ENCODE results near the gene SPRR2G. TPM values are rescaled to one million over a fixed set of nuclear protein-coding genes. Genes with fewer than 3 reads are reported as not detected.
"Not testable (repeated sequence)": the region's sequence is repeated elsewhere in the genome, so short reads cannot be mapped to it uniquely, and the experiment has no call there.

SPRR2G gene
- total and polyA plus RNA-seq, 2 experiments from 2014 or later, result not detected

GRCh38 chr1:153119491-153119971, 31.2 kb downstream of the SPRR2G start (continued):
- TF ChIP-seq ETS1 (IDR thresholded peaks at IDR 0.05), result no peak
- no peak for TF ChIP-seq EZH2 (IDR thresholded peaks at IDR 0.05; ENCODE audit: low read depth, unreplicated experiment)

- H3K27me3 ChIP-seq (ENCODE audit: insufficient read depth); H3K36me3 ChIP-seq (ENCODE audit: insufficient read depth); H3K36me3 Mint-ChIP-seq (ENCODE audit: low read depth); H3K27ac Mint-ChIP-seq; H3K79me2 ChIP-seq (replicated peaks; ENCODE audit: insufficient read depth); H3K4me3 Mint-ChIP-seq; DNase-seq (ENCODE audit: low spot score); H3K4me3 ChIP-seq; H3K27me3 Mint-ChIP-seq (ENCODE audit: insufficient read depth, low read depth, poor library complexity); H2AFZ ChIP-seq; H4K20me1 ChIP-seq (replicated peaks; ENCODE audit: insufficient read depth); H3K4me1 ChIP-seq (ENCODE audit: insufficient read depth); H3F3A ChIP-seq (replicated peaks; ENCODE audit: low read depth); H3K4me2 ChIP-seq; H3K9me3 Mint-ChIP-seq; H3K27ac ChIP-seq (ENCODE audit: low read depth); H3K9me2 ChIP-seq (ENCODE audit: insufficient read depth); ATAC-seq: not testable (repeated sequence)
- H3K4me1 Mint-ChIP-seq, result peaks cover 17% of the 10 kb centered on the region
These were observed 35.4 kb downstream of the SPRR2G start for GRCh38 chr1:153115264-153115663.

- ATAC-seq, result no peak
- peak within 1 kb of the TSS; percentile 90; the same call in 1 of the 2 replicates for H2AFZ ChIP-seq
These were observed 37.3 kb downstream of the SPRR2G start, which contains the start of gene SPRR2F for GRCh38 chr1:153113416-153113815. TSS of gene SPRR2F (minus strand) at chr1:153113516. CDS start at chr1:153112733, 783 bp downstream.

GRCh38 chr1:153112454-153112853, 38.2 kb downstream of the SPRR2G start:
- not testable (repeated sequence) for H3K4me3 ChIP-seq; H3K79me2 ChIP-seq (replicated peaks; ENCODE audit: insufficient read depth); H2AFZ ChIP-seq; H3K27ac Mint-ChIP-seq; H3K27me3 ChIP-seq (ENCODE audit: insufficient read depth); H3K4me1 ChIP-seq (ENCODE audit: insufficient read depth); H3K27ac ChIP-seq (ENCODE audit: low read depth); H3K36me3 ChIP-seq (ENCODE audit: insufficient read depth); H3K4me3 Mint-ChIP-seq; H3K36me3 Mint-ChIP-seq (ENCODE audit: low read depth); H4K20me1 ChIP-seq (replicated peaks; ENCODE audit: insufficient read depth); H3K4me2 ChIP-seq; DNase-seq (ENCODE audit: low spot score); ATAC-seq; H3K9me2 ChIP-seq (ENCODE audit: insufficient read depth); H3K27me3 Mint-ChIP-seq (ENCODE audit: insufficient read depth, low read depth, poor library complexity); H3F3A ChIP-seq (replicated peaks; ENCODE audit: low read depth)
- Mint-ChIP-seq H3K9me3 (peaks cover 12% of the 10 kb centered on the region), H3K4me1 (peaks cover 12% of the 10 kb centered on the region)

More at GRCh38 chr1:153113416-153113815, 37.3 kb downstream of the SPRR2G start, which contains the start of gene SPRR2F:
- Histone ChIP-seq H4K20me1 (replicated peaks; ENCODE audit: insufficient read depth) (no peaks in the 10 kb centered on the region), H3K9me2 (ENCODE audit: insufficient read depth) (no peaks in the 10 kb centered on the region; the same call in 1 of the 2 replicates), H3K4me2 (no peak within 1 kb of the TSS), H3K4me3 (no peak within 1 kb of the TSS), H3K27me3 (ENCODE audit: insufficient read depth) (no peaks in the 10 kb centered on the region), H3K79me2 (replicated peaks; ENCODE audit: insufficient read depth) (no peaks in the 10 kb centered on the region), H3K4me1 (ENCODE audit: insufficient read depth) (no peaks in the 10 kb centered on the region), H3K27ac (ENCODE audit: low read depth) (no peak within 1 kb of the TSS), H3F3A (replicated peaks; ENCODE audit: low read depth) (no peaks in the 10 kb centered on the region), H3K36me3 (ENCODE audit: insufficient read depth) (no peaks in the 10 kb centered on the region)
- TF ChIP-seq ETS1 (IDR thresholded peaks at IDR 0.05) (no peak), CREB1 (CRISPR knock-in tag; IDR thresholded peaks at IDR 0.05; ENCODE audit: low read depth) (no peak), REST (IDR thresholded peaks at IDR 0.05; ENCODE audit: unreplicated experiment) (no peak)
- no peak for DNase-seq (ENCODE audit: low spot score)
- H3K4me3 Mint-ChIP-seq, result no peak within 1 kb of the TSS
- H3K4me1 Mint-ChIP-seq, result peaks cover 12% of the 10 kb centered on the region
- no peak within 1 kb of the TSS; the same call in 1 of the 2 replicates for H3K27ac Mint-ChIP-seq
- peaks cover 3% of the 10 kb centered on the region; the same call in 1 of the 3 replicates for H3K36me3 Mint-ChIP-seq (ENCODE audit: low read depth)
- peaks cover 2% of the 10 kb centered on the region for H3K27me3 Mint-ChIP-seq (ENCODE audit: insufficient read depth, low read depth, poor library complexity)
- H3K9me3 Mint-ChIP-seq, result peaks cover 3% of the 10 kb centered on the region
